CD14-positive monocyte (primary cell): ENCODE measurements around the gene PACSIN2. TPM values are rescaled to one million over a fixed set of nuclear protein-coding genes. Genes with fewer than 3 reads are reported as not detected.

Experiments used
- DNase-seq, 3 donors: peaks; one replicate each; pipeline ENCODE4 v3.0.0-alpha.2; 2011 to 2022
- H2AFZ ChIP-seq: 2 replicates; pipeline ENCODE4 v1.6.0; 2012; ENCODE audit warnings: mild to moderate bottlenecking, low read depth, low read length, inconsistent platforms; ENCODE audit not compliant: insufficient read depth, poor library complexity, severe bottlenecking
- H3K27ac ChIP-seq, 2 donors: 1 replicate in 1 of 2; 2 replicates in 1 of 2; pipeline ENCODE4 v1.5.1; 2012 to 2013; ENCODE audit warnings: low read length in 2 of 2, control low read depth in 1 of 2, inconsistent platforms in 1 of 2, low read depth in 1 of 2, mild to moderate bottlenecking in 1 of 2
- H3K27me3 ChIP-seq, 2 donors: one replicate each; pipeline versions ENCODE4 v1.6.0 to v1.6.1; 2011 to 2013; ENCODE audit warnings: low read length in 2 of 2; ENCODE audit not compliant: control insufficient read depth in 2 of 2, insufficient read depth in 2 of 2
- H3K36me3 ChIP-seq, 2 donors: replicated peaks in 1 of 2; 1 replicate in 1 of 2; 2 replicates in 1 of 2; pipeline versions ENCODE4 v1.5.1 to v1.6.1; 2012 to 2013; ENCODE audit warnings: low read length in 2 of 2, control low read depth in 1 of 2, inconsistent platforms in 1 of 2, mild to moderate bottlenecking in 1 of 2; ENCODE audit not compliant: insufficient read depth in 2 of 2, control insufficient read depth in 1 of 2
- H3K4me1 ChIP-seq, 2 donors: 1 replicate in 1 of 2; 2 replicates in 1 of 2; pipeline versions ENCODE4 v1.5.1 to v1.6.1; 2012 to 2013; ENCODE audit warnings: low read length in 2 of 2, control low read depth in 1 of 2, inconsistent platforms in 1 of 2, mild to moderate bottlenecking in 1 of 2, moderate library complexity in 1 of 2; ENCODE audit not compliant: insufficient read depth in 2 of 2, control insufficient read depth in 1 of 2
- H3K4me2 ChIP-seq: replicated peaks from 2 replicates; pipeline ENCODE3; 2012; ENCODE audit warnings: low read length, moderate library complexity, mild to moderate bottlenecking; ENCODE audit not compliant: poor library complexity, severe bottlenecking; ENCODE audit errors: extremely low read depth
- H3K4me3 ChIP-seq, 3 experiments: fragments of 200-600 bp in 1 of 3; sonication (generic) in 1 of 3; replicated peaks in 1 of 3; 1 replicate in 2 of 3; 2 replicates in 1 of 3; pipeline ENCODE4 v1.5.1; 2011 to 2013; ENCODE audit warnings: low read length in 3 of 3, mild to moderate bottlenecking in 3 of 3, control low read depth in 2 of 3, low read depth in 2 of 3, inconsistent platforms in 1 of 3, moderate library complexity in 1 of 3
- H3K79me2 ChIP-seq: 2 replicates; pipeline ENCODE4 v1.6.0; 2012; ENCODE audit warnings: mild to moderate bottlenecking, control low read depth, inconsistent platforms, low read length, moderate library complexity; ENCODE audit not compliant: insufficient read depth
- H3K9ac ChIP-seq: 2 replicates; pipeline ENCODE4 v1.6.0; 2017; ENCODE audit warnings: low read length, mild to moderate bottlenecking; ENCODE audit not compliant: insufficient read depth, poor library complexity, severe bottlenecking
- H3K9me3 ChIP-seq, 2 donors: replicated peaks in 1 of 2; 1 replicate in 1 of 2; 2 replicates in 1 of 2; pipeline versions ENCODE4 v1.5.1 to v1.6.1; 2012 to 2013; ENCODE audit warnings: low read length in 2 of 2, control low read depth in 1 of 2; ENCODE audit not compliant: control insufficient read depth in 1 of 2, insufficient read depth in 1 of 2
- H4K20me1 ChIP-seq: 2 replicates; pipeline ENCODE4 v1.6.0; 2012; ENCODE audit warnings: mild to moderate bottlenecking, low read length, control low read depth, moderate library complexity; ENCODE audit not compliant: insufficient read depth
- H3K27ac Mint-ChIP-seq, 7 donors: one replicate each; pipeline ENCODE4 v1.8.0; 2020; ENCODE audit warnings: mild to moderate bottlenecking in 7 of 7, mixed read lengths in 7 of 7, moderate library complexity in 6 of 7, inconsistent platforms in 2 of 7
- H3K27me3 Mint-ChIP-seq, 3 donors: one replicate each; pipeline ENCODE4 v1.8.0; 2021 to 2022; ENCODE audit warnings: low read depth in 3 of 3, mild to moderate bottlenecking in 3 of 3, mixed read lengths in 3 of 3, moderate library complexity in 3 of 3, inconsistent platforms in 1 of 3
- H3K36me3 Mint-ChIP-seq, 2 donors: one replicate each; pipeline ENCODE4 v1.8.0; 2020; ENCODE audit warnings: mixed read lengths in 2 of 2, inconsistent platforms in 1 of 2, mild to moderate bottlenecking in 1 of 2
- H3K4me1 Mint-ChIP-seq: one replicate; pipeline ENCODE4 v1.8.0; 2020; ENCODE audit warnings: mild to moderate bottlenecking, mixed read lengths
- H3K4me3 Mint-ChIP-seq, 2 donors: one replicate each; pipeline ENCODE4 v1.8.0; 2020; ENCODE audit warnings: mild to moderate bottlenecking in 2 of 2, mixed read lengths in 2 of 2, moderate library complexity in 1 of 2
- H3K9me3 Mint-ChIP-seq, 7 donors: one replicate each; pipeline ENCODE4 v1.8.0; 2020 to 2022; ENCODE audit warnings: mixed read lengths in 7 of 7, mild to moderate bottlenecking in 6 of 7, moderate library complexity in 6 of 7, inconsistent platforms in 2 of 7
- WGBS: methylation state at CpG from one replicate; pipeline ENCODE4 v1.1.5; 2013; ENCODE audit warnings: missing lambda C conversion rate; ENCODE audit not compliant: insufficient coverage; 5-methylcytosine and 5-hydroxymethylcytosine counted together
- intact Hi-C, 2 donors: fragments of 100-400 bp; cut with micrococcal nuclease; formaldehyde crosslinking; loops; one replicate each; pipeline versions ENCODE4 v1.15.0 to v1.15.1; 2023
- polyA plus RNA-seq, 3 donors: library from polyadenylated mRNA; depleted of rRNA in 1 of 3; unstranded in 2 of 3; stranded (reverse) in 1 of 3; fragments of 300-500 nt in 2 of 3; fragments of >200 nt in 1 of 3; fragmentation: Illumina TruSeq in 2 of 3; gene quantifications; 1 replicate in 2 of 3; 2 replicates in 1 of 3; pipeline ENCODE4 v1.2.3, GENCODE V29; 2012 to 2021
- TF ChIP-seq, protein P1 (sequence below): fragments of 200-600 bp; IDR thresholded peaks from one replicate; pipeline ENCODE4 v1.8.0; 2022; ENCODE audit warnings: antibody characterized with exemption, mild to moderate bottlenecking

The PACSIN2 gene
- polyA plus RNA-seq, 3 donors = 31.2 to 45.7 (median 40.2) TPM

DNA sequence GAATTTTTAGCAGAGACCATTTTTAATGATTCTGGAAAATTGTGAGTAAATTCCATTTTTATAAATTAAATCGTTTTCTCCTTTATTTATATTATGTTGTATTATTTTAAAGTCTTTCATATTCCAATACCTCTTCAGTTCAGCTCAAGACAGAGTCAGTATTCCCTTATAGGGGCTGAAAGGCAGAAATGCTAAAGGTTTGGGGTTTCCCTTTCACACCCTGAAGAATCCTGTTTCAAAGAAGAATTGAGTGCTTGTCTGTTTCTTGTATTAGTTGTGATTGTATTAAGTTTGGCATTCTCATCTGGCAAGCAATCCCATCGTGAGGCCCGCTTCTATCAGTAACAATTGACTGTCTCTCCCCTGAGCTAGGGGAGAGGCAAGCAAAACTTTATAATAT lies 57.4 kb downstream of the PACSIN2 start:
- H2AFZ ChIP-seq = no peak overlapping the region
- no peak overlapping the region for H3K4me2 ChIP-seq
- intact Hi-C loops = no loop called here
- TF ChIP-seq, protein P1, sequence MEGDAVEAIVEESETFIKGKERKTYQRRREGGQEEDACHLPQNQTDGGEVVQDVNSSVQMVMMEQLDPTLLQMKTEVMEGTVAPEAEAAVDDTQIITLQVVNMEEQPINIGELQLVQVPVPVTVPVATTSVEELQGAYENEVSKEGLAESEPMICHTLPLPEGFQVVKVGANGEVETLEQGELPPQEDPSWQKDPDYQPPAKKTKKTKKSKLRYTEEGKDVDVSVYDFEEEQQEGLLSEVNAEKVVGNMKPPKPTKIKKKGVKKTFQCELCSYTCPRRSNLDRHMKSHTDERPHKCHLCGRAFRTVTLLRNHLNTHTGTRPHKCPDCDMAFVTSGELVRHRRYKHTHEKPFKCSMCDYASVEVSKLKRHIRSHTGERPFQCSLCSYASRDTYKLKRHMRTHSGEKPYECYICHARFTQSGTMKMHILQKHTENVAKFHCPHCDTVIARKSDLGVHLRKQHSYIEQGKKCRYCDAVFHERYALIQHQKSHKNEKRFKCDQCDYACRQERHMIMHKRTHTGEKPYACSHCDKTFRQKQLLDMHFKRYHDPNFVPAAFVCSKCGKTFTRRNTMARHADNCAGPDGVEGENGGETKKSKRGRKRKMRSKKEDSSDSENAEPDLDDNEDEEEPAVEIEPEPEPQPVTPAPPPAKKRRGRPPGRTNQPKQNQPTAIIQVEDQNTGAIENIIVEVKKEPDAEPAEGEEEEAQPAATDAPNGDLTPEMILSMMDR = no peak
- no peak overlapping the region for H3K9ac ChIP-seq
- no peak for DNase-seq
- no CpG with 5 or more reads among the region's 3 CpGs for WGBS
- Mint-ChIP-seq H3K4me3 (no peak overlapping the region), H3K36me3 (peaks cover 28 to 32% of the 10 kb centered on the region in 2 donors), H3K27ac (no peak overlapping the region), H3K27me3 (peaks cover 0 to 2% (median 0%) of the 10 kb centered on the region in 3 donors), H3K4me1 (peaks cover 43% of the 10 kb centered on the region), H3K9me3 (no peaks in the 10 kb centered on the region)
- no peak overlapping the region for H3K4me3 ChIP-seq
- H3K79me2 ChIP-seq = peaks cover 94% of the 10 kb centered on the region
- H3K4me1 ChIP-seq = peaks cover 37 to 38% of the 10 kb centered on the region in 2 donors
- H3K27me3 ChIP-seq = no peaks in the 10 kb centered on the region
- peaks cover 2 to 7% of the 10 kb centered on the region in 2 donors for H3K36me3 ChIP-seq
- no peaks in the 10 kb centered on the region for H3K9me3 ChIP-seq
- peaks cover 73% of the 10 kb centered on the region for H4K20me1 ChIP-seq
- H3K27ac ChIP-seq = no peak overlapping the region

- H2AFZ ChIP-seq = no peak overlapping the region
- H3K4me3 Mint-ChIP-seq = no peak overlapping the region
- H3K27ac ChIP-seq = no peak overlapping the region
- no peaks in the 10 kb centered on the region for H3K9me3 ChIP-seq
- peaks cover 78% of the 10 kb centered on the region for H4K20me1 ChIP-seq
- intact Hi-C loops = no loop called here
- WGBS = 67% methylated on average over 1 of the region's 1 CpG
- peaks cover 27% of the 10 kb centered on the region for H3K4me1 Mint-ChIP-seq
- H3K27ac Mint-ChIP-seq = peak overlapping the region in 1 of 7 donors; percentile 25
- peaks cover 32 to 37% of the 10 kb centered on the region in 2 donors for H3K36me3 Mint-ChIP-seq
- H3K4me1 ChIP-seq = peaks cover 20 to 21% of the 10 kb centered on the region in 2 donors
- no peaks in the 10 kb centered on the region for H3K27me3 ChIP-seq
- TF ChIP-seq, protein P1 = no peak
- DNase-seq = no peak
- no peaks in the 10 kb centered on the region for H3K9me3 Mint-ChIP-seq
- peaks cover 2 to 7% of the 10 kb centered on the region in 2 donors for H3K36me3 ChIP-seq
- H3K27me3 Mint-ChIP-seq = peaks cover 0 to 2% (median 0%) of the 10 kb centered on the region in 3 donors
- peaks cover 98% of the 10 kb centered on the region for H3K79me2 ChIP-seq
- no peak overlapping the region for H3K9ac ChIP-seq
- H3K4me2 ChIP-seq = no peak overlapping the region
- no peak overlapping the region for H3K4me3 ChIP-seq
These were observed 59.1 kb downstream of the PACSIN2 start for GRCh38 chr22:42955848-42956247.
